Stimulated activated CD4-positive, alpha-beta T cell treated with anti-CD3 and anti-CD28 coated beads, TNF-alpha, amount 100 ng/mL, for 48 hours (primary cell): ENCODE data around the gene LRRC7.

Source experiments
- DNase-seq, 3 donors: peaks; one replicate each; pipeline ENCODE4 v3.0.0-alpha.2; 2020; ENCODE audit warnings: low read depth in 3 of 3

The LRRC7 gene

GRCh38 chr1:70090875-70091274, 523.2 kb downstream of the LRRC7 start:
- DNase-seq = no peak

- no peak for DNase-seq
Observed at GRCh38 chr1:70091811-70092210, 524.1 kb downstream of the LRRC7 start.

GRCh38 chr1:70092526-70092925, 524.8 kb downstream of the LRRC7 start:
- DNase-seq = no peak

GRCh38 chr1:70093250-70093975, 525.7 kb downstream of the LRRC7 start:
- no peak for DNase-seq

GRCh38 chr1:70101231-70101630, 533.5 kb downstream of the LRRC7 start:
- DNase-seq = no peak

- no peak for DNase-seq
Observed at GRCh38 chr1:70101774-70102173, 534.1 kb downstream of the LRRC7 start.

- no peak for DNase-seq
Observed at GRCh38 chr1:70103770-70104169, 536.0 kb downstream of the LRRC7 start.

- no peak for DNase-seq
Observed at GRCh38 chr1:70109241-70109640, 541.5 kb downstream of the LRRC7 start.

GRCh38 chr1:70112838-70113237, 545.1 kb downstream of the LRRC7 start:
- DNase-seq = no peak

GRCh38 chr1:70115315-70115714, 547.6 kb downstream of the LRRC7 start:
- DNase-seq = no peak

- no peak for DNase-seq
Observed at GRCh38 chr1:70117046-70117445, 549.3 kb downstream of the LRRC7 start.

GRCh38 chr1:70134148-70134547, 566.4 kb downstream of the LRRC7 start:
- DNase-seq = no peak

- DNase-seq = no peak
Observed at GRCh38 chr1:70140343-70140742, 572.6 kb downstream of the LRRC7 start.

- no peak for DNase-seq
Observed at GRCh38 chr1:70140894-70141293, 573.2 kb downstream of the LRRC7 start.

- DNase-seq = no peak
Observed at GRCh38 chr1:70142075-70142474, 574.4 kb downstream of the LRRC7 start.

GRCh38 chr1:70143048-70143659, 575.4 kb downstream of the LRRC7 start:
- no peak for DNase-seq

GRCh38 chr1:70146488-70146887, 578.8 kb downstream of the LRRC7 start:
- no peak for DNase-seq

GRCh38 chr1:70150444-70150843, 582.7 kb downstream of the LRRC7 start:
- DNase-seq = no peak

GRCh38 chr1:70153739-70154138, 586.0 kb downstream of the LRRC7 start:
- no peak for DNase-seq

- DNase-seq = no peak
Observed at GRCh38 chr1:70156529-70157120, 588.9 kb downstream of the LRRC7 start.

- DNase-seq = no peak
Observed at GRCh38 chr1:70164350-70164749, 596.6 kb downstream of the LRRC7 start.

GRCh38 chr1:70168283-70168682, 600.6 kb downstream of the LRRC7 start:
- DNase-seq = no peak
